Measurements from ENCODE around the gene CAPN12.

CAPN12 gene

DNA sequence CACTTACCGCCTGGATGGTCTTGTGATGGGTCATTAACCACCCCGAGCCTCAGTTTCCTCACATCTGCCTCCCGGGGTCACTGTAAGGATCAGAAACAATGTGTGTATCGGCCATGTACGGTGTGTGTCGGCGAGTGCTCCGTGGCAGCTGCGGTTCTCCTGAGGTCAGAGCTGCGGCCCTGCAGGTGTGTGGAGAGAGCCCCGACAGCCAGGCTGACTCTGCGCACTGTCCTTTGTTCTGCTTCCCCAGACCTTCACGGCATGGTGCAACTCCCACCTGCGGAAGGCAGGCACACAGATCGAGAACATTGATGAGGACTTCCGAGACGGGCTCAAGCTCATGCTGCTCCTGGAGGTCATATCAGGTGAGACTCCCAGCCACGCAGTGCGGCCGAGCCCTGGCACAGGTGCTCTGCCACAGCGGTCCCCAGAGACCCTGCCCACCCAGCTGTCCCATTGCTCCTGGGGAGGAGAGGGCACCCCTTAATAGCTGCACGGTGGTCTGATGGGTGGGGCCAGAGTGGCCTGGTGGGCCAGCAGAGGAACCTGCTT lies 43.8 kb downstream of the CAPN12 start:
- 90 to 93% methylated on average over 22 of the region's 22 CpGs for WGBS, 2 experiments (ENCODE audit: insufficient coverage in 2 of 2)
- peaks cover 98% of the 10 kb centered on the region for H3K36me3 ChIP-seq (ENCODE audit: control insufficient read depth, insufficient read depth, low read length)

GRCh38 chr19:38699647-38700349 lies 44.5 kb downstream of the CAPN12 start:
- Histone ChIP-seq H3K27ac (ENCODE audit: low read depth, low read length, severe bottlenecking) (no peak overlapping the region), H3K36me3 (ENCODE audit: control insufficient read depth, insufficient read depth, low read length) (peaks cover 98% of the 10 kb centered on the region), H3K9me3 (ENCODE audit: control insufficient read depth, low read length) (no peaks in the 10 kb centered on the region), H3K4me3 (ENCODE audit: extremely low read depth, insufficient read depth, low read length, poor library complexity, severe bottlenecking) (no peak overlapping the region), H3K4me1 (ENCODE audit: control insufficient read depth, insufficient read depth, low read length, poor library complexity, severe bottlenecking) (peaks cover 22% of the 10 kb centered on the region)
- WGBS, 2 experiments (ENCODE audit: insufficient coverage in 2 of 2), result 93 to 94% methylated on average over 17 to 18 of the region's 18 CpGs

More for the DNA sequence above, 43.8 kb downstream of the CAPN12 start:
- no peak overlapping the region for H3K4me3 ChIP-seq (ENCODE audit: extremely low read depth, insufficient read depth, low read length, poor library complexity, severe bottlenecking)
- peaks cover 16% of the 10 kb centered on the region for H3K4me1 ChIP-seq (ENCODE audit: control insufficient read depth, insufficient read depth, low read length, poor library complexity, severe bottlenecking)
- H3K9me3 ChIP-seq (ENCODE audit: control insufficient read depth, low read length), result no peaks in the 10 kb centered on the region
- no peak overlapping the region for H3K27ac ChIP-seq (ENCODE audit: low read depth, low read length, severe bottlenecking)

- peaks cover 30% of the 10 kb centered on the region for H3K4me1 ChIP-seq (ENCODE audit: control insufficient read depth, insufficient read depth, low read length, poor library complexity, severe bottlenecking)
- no peak overlapping the region for H3K4me3 ChIP-seq (ENCODE audit: extremely low read depth, insufficient read depth, low read length, poor library complexity, severe bottlenecking)
- no peaks in the 10 kb centered on the region for H3K9me3 ChIP-seq (ENCODE audit: control insufficient read depth, low read length)
- peak overlapping the region; percentile 45 for H3K27ac ChIP-seq (ENCODE audit: low read depth, low read length, severe bottlenecking)
- WGBS, 2 experiments (ENCODE audit: insufficient coverage in 2 of 2), result 95 to 98% methylated on average over 6 to 7 of the region's 7 CpGs
- H3K36me3 ChIP-seq (ENCODE audit: control insufficient read depth, insufficient read depth, low read length), result peaks cover 96% of the 10 kb centered on the region
Observed at GRCh38 chr19:38699027-38699346, 45.3 kb downstream of the CAPN12 start.

DNA sequence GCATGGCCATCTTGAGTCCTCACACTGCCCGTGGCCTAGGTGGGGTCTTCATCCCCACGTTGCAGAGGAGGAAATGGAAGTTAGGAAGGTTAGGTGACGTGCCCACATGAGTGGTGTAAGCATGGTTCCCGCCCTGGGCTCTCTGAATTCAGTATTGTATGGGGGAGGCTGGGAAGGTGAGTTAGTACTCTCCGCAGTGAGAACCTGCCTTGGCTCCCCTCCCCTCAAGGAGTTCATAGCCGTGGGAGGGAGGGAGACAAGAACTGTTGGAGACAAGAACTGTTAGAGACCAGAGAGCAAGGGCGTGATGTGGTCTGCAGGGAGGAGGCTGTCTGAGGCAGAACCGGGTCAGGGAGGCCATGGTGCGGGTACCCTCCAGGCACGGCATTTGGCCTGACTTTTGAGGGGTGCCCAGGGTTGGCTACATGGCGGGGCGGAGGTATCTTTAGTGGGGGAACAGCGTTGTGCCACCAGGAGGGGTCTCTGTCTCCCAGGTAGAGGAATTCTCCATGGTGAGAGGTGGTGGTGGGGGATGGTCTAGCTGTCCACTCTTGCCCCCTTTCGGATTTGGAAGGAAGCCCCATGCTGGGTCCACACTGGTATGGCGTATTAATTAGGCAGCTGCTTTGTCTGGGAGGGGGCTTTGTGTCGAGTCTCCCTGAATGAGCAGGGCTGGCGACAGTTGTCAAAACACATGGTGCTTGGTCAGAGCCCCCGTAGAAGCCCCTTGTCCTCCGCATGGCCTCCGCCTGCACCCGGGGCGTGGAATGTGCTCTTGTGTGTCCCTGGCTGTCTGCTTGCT lies 45.8 kb downstream of the CAPN12 start:
- H3K36me3 ChIP-seq (ENCODE audit: control insufficient read depth, insufficient read depth, low read length), result peaks cover 90% of the 10 kb centered on the region
- no peaks in the 10 kb centered on the region for H3K9me3 ChIP-seq (ENCODE audit: control insufficient read depth, low read length)
- peaks cover 35% of the 10 kb centered on the region for H3K4me1 ChIP-seq (ENCODE audit: control insufficient read depth, insufficient read depth, low read length, poor library complexity, severe bottlenecking)
- no peak overlapping the region for H3K4me3 ChIP-seq (ENCODE audit: extremely low read depth, insufficient read depth, low read length, poor library complexity, severe bottlenecking)
- H3K27ac ChIP-seq (ENCODE audit: low read depth, low read length, severe bottlenecking), result peak overlapping the region; percentile 45
- 91% methylated on average over 15 to 21 of the region's 22 CpGs for WGBS, 2 experiments (ENCODE audit: insufficient coverage in 2 of 2)

GRCh38 chr19:38697641-38698071 lies 46.6 kb downstream of the CAPN12 start:
- 84 to 97% methylated on average over 6 to 8 of the region's 11 CpGs for WGBS, 2 experiments (ENCODE audit: insufficient coverage in 2 of 2)
- H3K27ac ChIP-seq (ENCODE audit: low read depth, low read length, severe bottlenecking), result no peak overlapping the region
- peaks cover 42% of the 10 kb centered on the region for H3K4me1 ChIP-seq (ENCODE audit: control insufficient read depth, insufficient read depth, low read length, poor library complexity, severe bottlenecking)
- peaks cover 82% of the 10 kb centered on the region for H3K36me3 ChIP-seq (ENCODE audit: control insufficient read depth, insufficient read depth, low read length)
- H3K9me3 ChIP-seq (ENCODE audit: control insufficient read depth, low read length), result no peaks in the 10 kb centered on the region
- H3K4me3 ChIP-seq (ENCODE audit: extremely low read depth, insufficient read depth, low read length, poor library complexity, severe bottlenecking), result no peak overlapping the region

DNA sequence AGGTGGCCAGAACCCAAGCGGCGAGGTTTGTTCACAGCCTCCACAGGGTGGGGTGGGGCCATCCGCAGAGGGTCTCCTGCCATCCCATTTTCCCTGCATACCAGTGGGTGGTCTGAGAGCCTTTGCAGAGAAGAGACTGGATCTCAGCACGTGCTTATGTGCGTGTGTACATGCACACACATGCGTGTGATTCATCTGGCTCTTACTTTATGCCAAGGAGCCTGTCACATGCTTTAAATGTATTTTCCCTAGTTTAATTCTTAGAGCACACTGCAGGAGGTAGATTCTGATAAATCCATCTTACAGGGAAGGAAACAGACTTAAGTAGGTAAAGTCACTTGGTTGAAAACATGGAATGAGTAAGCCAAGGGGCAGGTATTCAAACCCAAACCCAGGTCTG lies 47.1 kb downstream of the CAPN12 start:
- Histone ChIP-seq H3K4me3 (ENCODE audit: extremely low read depth, insufficient read depth, low read length, poor library complexity, severe bottlenecking) (no peak overlapping the region), H3K9me3 (ENCODE audit: control insufficient read depth, low read length) (no peaks in the 10 kb centered on the region), H3K36me3 (ENCODE audit: control insufficient read depth, insufficient read depth, low read length) (peaks cover 81% of the 10 kb centered on the region), H3K27ac (ENCODE audit: low read depth, low read length, severe bottlenecking) (no peak overlapping the region), H3K4me1 (ENCODE audit: control insufficient read depth, insufficient read depth, low read length, poor library complexity, severe bottlenecking) (peaks cover 47% of the 10 kb centered on the region)
- WGBS, 2 experiments (ENCODE audit: insufficient coverage in 2 of 2), result 90 to 93% methylated on average over 5 to 6 of the region's 6 CpGs

DNA sequence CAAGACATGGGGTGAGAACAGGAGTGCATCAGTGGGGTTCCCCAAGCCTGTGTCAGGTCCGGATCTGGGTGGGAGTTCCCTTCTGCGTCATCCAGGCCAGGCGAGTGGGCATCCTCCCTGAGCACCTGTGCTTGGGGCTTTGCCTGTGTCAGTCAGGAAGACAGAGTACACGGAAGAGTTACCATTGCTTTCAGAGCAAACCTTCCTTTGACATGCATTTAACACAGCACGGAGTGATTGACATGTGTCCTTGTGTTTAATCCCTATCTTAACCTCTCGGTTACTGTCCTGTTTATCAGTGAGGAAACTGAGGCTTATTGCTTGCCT lies 47.6 kb downstream of the CAPN12 start:
- Histone ChIP-seq H3K36me3 (ENCODE audit: control insufficient read depth, insufficient read depth, low read length) (peaks cover 79% of the 10 kb centered on the region), H3K4me1 (ENCODE audit: control insufficient read depth, insufficient read depth, low read length, poor library complexity, severe bottlenecking) (peaks cover 52% of the 10 kb centered on the region)

GRCh38 chr19:38695832-38696728 lies 48.2 kb downstream of the CAPN12 start:
- Histone ChIP-seq H3K4me1 (ENCODE audit: control insufficient read depth, insufficient read depth, low read length, poor library complexity, severe bottlenecking) (peaks cover 58% of the 10 kb centered on the region), H3K36me3 (ENCODE audit: control insufficient read depth, insufficient read depth, low read length) (peaks cover 73% of the 10 kb centered on the region), H3K4me3 (ENCODE audit: extremely low read depth, insufficient read depth, low read length, poor library complexity, severe bottlenecking) (no peak overlapping the region), H3K9me3 (ENCODE audit: control insufficient read depth, low read length) (no peaks in the 10 kb centered on the region), H3K27ac (ENCODE audit: low read depth, low read length, severe bottlenecking) (peak overlapping the region; percentile 10)
- 97% methylated on average over 11 to 12 of the region's 22 CpGs for WGBS, 2 experiments (ENCODE audit: insufficient coverage in 2 of 2)

More for the DNA sequence above, 47.6 kb downstream of the CAPN12 start:
- WGBS, 2 experiments (ENCODE audit: insufficient coverage in 2 of 2), result 95 to 98% methylated on average over 6 of the region's 6 CpGs
- Histone ChIP-seq H3K9me3 (ENCODE audit: control insufficient read depth, low read length) (no peaks in the 10 kb centered on the region), H3K27ac (ENCODE audit: low read depth, low read length, severe bottlenecking) (no peak overlapping the region), H3K4me3 (ENCODE audit: extremely low read depth, insufficient read depth, low read length, poor library complexity, severe bottlenecking) (no peak overlapping the region)

DNA sequence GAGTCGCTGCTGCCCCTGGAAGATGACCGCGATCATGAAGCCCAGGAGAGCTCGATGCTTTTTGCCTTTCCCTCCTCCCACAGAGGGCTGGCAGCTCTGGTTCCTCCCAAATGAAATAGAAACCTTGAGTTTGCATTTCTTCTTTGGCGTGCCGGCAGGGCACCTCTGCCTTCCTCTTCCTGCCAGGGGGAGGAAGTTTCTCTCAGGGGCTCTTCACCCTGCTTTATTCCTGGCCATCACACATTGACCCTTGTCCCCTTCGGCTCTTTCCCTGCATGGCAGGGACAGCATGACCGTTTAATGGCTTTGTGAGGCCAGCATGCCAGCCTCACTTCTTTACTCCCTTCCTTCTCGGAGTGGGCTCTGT lies 49.0 kb downstream of the CAPN12 start:
- Histone ChIP-seq H3K27ac (ENCODE audit: low read depth, low read length, severe bottlenecking) (no peak overlapping the region), H3K4me3 (ENCODE audit: extremely low read depth, insufficient read depth, low read length, poor library complexity, severe bottlenecking) (no peak overlapping the region), H3K4me1 (ENCODE audit: control insufficient read depth, insufficient read depth, low read length, poor library complexity, severe bottlenecking) (peaks cover 59% of the 10 kb centered on the region), H3K9me3 (ENCODE audit: control insufficient read depth, low read length) (no peaks in the 10 kb centered on the region), H3K36me3 (ENCODE audit: control insufficient read depth, insufficient read depth, low read length) (peaks cover 71% of the 10 kb centered on the region)
- 95 to 96% methylated on average over 9 of the region's 9 CpGs for WGBS, 2 experiments (ENCODE audit: insufficient coverage in 2 of 2)

DNA sequence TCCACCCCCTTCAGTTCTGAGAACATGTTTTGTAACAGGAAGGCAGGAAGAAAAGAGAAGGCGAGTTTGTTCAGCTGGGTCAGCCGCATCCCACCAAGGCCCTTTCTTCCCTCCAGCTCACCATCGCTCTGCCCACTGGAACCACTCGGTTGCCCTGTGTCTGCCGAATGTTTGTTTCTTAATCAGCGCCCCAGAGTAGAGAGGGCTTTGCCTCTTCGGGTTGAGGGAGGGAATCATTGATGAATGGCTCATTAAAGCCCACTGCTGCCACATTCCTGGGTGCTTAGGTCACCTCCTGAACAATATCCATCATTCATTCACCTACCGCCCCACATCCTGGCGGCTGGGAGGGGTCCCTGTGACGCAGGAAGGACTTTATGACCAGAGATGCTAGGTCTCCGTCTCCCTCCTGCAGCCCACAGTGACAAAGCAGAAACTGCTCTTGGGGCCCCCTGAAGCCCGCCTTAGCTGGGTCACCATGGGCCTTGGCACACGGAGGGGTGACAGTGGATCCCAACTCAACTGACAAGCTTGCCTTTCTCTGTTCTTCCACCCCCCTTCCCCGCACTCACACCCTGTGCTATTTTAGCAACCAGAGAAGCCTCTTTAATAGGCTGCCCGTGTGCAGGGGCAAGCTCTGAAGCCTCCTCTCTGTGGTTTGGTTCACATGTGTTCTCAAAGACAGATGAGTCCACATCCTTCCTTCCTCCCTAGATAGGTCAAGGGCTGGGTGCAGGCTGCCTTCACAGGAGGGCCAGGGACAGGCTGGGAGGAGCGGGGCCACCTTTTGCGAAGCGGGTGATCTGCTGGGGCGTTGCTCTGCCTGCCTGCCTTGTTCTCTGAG lies 50.7 kb downstream of the CAPN12 start:
- H3K9me3 ChIP-seq (ENCODE audit: control insufficient read depth, low read length), result no peaks in the 10 kb centered on the region
- peaks cover 66% of the 10 kb centered on the region for H3K4me1 ChIP-seq (ENCODE audit: control insufficient read depth, insufficient read depth, low read length, poor library complexity, severe bottlenecking)
- H3K36me3 ChIP-seq (ENCODE audit: control insufficient read depth, insufficient read depth, low read length), result peaks cover 71% of the 10 kb centered on the region
- peak overlapping the region; percentile 97 for H3K27ac ChIP-seq (ENCODE audit: low read depth, low read length, severe bottlenecking)
- 54 to 62% methylated on average over 11 to 13 of the region's 19 CpGs for WGBS, 2 experiments (ENCODE audit: insufficient coverage in 2 of 2)
- no peak overlapping the region for H3K4me3 ChIP-seq (ENCODE audit: extremely low read depth, insufficient read depth, low read length, poor library complexity, severe bottlenecking)
